Measurements from ENCODE around the gene SPDEF.

The SPDEF gene

DNA sequence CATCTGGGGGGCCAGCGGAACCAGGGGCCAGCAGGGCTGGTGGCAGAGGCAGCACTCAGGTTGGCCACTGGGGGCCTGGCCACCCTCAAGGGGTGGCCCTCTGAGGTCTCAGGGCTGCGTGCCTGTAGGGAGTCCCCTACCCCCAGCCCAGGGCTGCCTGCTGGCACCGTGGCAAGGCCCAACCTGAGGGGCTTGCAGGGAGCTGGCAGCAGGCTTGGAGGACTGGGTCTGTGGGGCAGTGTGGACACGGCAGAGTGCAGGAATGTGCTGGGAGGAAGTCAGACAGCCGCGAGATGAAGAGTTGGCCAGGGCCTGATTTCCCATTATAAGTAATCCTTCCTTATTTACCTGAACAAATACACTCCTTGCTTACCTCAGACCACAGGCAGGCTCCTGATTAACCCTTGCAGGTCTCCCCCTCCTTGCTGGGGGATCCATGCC, at the start of gene SPDEF:
SPDEF (minus strand) TSS at position 299 of the 441 bp plus-strand sequence. CDS start 11,874 bp downstream, outside the sequence.
- no peak for DNase-seq

DNA sequence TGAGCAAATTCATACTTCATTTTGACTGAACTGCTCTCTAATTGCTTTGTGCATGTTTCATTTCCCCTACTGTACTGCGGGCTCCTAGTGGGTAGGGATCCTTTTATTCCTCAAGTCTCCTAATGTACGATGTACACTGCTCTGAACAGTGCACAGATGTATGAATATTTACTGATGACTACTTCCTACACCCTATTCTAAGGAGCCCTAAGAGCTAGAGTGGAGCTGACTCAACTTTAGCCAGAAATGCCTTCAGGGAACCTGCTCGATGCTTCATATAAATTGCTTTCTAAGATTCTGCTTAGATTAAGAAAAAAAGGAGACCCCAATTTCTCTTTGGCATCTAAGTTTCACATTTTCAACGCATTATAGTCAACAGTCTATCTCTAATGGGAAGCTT, 47.6 kb upstream of the SPDEF start:
- no peak for DNase-seq

DNA sequence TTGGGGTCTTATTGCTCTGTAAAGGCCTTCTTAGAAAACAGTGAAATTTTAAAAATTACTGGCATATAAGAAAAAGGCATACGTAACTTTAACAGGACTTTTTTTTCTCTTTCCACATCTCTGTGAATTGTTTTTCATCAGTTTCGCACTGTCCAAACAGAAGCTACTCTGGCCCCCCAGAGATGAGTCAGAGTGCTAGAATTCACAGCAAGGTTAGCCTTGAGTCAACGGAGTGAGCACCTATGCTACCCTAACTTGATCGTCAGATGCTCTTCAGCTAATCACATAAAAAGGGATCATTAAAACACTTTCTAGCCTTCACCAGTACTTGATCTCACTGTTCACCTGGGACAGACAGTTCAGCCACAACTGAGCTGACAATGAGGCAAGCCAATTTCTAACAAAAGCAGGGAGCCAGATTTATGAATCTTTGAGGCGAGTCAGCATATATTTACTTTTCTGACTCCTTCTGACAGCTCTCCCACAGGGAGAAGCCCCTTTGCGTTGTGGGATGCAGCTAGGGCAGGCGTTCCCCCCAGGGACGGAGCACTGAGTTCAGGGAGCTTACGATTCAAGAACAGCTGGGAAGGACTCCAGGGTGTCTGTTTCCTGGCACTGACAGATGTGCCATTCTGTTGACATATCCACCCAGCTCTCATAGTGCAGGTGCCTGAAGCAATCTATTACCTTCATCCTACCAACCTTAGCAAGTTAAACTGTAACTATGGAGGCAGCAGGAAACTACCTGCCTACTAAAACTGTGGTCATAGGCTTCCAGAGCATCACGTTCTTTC, 46.4 kb upstream of the SPDEF start:
- DNase-seq: no peak

DNA sequence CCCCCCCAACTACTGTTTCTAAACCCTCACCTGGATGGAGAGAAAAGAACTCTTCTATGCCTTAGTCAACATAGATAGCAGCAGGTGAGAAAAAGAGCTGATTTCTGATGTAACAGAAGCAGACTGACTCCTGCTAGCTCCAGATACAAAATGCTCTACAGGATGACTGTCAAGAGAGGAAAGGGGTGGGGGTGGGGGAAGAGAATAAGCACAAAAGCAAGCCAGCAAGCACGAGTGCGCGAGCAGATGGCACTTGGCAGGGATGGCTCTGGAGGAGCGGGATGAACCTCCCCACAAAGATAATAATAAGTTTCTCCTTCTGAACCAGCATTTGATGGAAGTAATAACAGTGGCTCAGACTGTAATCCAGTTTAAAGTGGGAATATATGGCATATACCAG, 45.6 kb upstream of the SPDEF start:
- DNase-seq: no peak

DNA sequence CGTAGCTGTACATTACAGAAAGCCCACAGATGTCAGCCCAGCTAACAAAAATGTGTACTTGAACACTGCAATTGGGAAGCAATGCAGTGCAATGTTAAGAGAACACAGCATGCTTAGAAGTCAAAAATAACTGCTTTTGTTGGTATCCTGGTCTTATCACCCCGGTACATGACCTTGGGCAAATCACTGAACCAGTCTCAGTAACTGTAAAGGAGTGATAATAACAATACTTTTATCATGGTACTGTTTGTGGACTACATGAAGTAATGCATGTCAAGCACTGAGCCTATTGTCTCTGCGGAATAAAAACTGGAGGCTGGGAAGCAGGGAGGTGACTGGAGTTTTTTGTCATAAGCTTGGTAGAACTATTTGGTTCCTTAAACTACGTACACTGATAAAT, 44.7 kb upstream of the SPDEF start:
- DNase-seq: no peak

DNA sequence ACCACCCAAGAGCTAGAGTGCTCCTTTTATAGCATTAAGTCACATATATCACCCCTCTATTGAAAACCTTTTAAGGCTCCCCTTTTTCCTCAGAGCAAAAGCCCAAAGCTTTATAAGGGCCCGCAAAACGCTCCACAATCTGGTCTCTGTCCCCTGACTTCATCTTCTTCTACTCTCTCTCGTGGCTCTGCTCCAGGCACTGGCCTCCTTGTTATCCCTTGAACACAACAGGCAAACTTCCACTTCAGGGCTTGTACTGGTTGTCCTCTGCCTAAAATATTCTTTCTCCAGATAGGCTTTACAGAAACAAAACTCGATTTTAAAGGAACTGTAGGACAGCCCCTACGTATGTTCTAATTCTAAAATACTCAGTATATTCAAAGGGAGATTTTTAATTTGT, 44.0 kb upstream of the SPDEF start:
- DNase-seq: no peak

DNA sequence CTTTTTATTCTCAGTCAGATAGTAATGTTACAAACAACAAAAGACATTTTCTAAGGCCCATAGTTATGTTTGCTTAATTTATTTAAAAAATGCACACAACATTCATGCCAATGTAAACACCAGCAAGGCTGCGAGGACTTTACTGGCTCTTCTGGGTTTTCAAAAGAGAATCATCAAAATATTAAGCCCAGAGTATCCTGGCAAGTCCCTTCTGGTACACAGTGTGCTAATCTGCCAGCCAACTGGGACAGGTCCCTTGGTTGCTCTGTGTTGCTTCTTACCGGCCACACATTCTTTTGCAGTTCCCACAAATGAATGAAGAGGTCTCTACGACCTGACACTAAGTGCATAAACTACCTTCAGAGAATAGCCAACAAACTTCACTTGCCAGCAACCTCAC, 42.6 kb upstream of the SPDEF start:
- DNase-seq: no peak

DNA sequence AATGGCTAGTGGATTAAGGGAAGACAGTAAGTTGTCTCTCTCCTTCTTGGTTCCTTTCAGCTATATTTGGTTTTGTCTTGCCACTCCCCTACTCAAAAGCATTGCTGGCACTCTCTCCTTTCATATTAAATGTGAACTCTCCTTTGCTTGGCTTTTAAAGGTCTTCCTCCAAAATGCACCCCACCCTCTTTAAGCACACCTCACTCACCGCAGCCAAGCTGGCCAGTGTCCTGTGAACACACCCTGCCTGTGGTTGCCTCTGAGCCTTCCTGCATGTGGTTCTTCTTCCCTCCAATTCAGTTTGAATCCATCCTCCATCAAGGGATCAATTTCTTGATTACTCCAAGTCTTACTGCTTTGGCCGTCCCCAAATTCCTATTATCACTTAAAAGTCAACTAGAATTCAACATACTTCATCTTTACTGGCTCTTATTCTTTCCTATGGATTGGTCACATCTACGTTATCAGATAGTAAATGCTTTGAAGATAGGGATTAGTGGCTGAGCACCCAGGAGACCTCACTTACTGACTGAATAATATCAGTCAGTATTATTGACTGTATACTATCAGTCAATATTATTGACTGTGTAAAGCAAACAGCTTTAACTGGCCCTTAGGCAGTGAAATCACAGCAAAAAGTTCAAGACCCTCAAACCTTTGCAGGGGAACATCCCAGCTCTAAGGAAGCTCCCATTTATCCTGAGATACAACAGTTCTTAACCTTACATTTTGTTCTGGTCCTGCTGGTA, 41.6 kb upstream of the SPDEF start:
- DNase-seq: no peak

DNA sequence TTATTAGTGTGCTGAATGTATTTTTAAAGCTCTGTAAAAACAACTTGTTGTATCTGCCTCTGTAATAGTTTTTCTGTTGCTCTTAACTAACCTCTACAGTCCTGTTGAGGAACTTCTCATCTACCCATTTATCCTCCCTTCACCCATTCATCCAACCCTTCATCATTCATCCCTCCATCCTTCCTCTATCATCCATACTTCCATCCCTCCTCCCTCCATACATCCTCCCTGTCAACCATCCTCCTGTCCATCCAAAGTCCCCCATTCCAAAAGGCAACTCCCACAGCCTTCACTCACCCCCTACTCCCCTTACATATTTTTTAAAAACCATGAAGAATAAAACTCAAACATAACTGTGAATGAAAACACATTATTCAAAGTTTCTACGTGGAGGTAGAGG, 40.7 kb upstream of the SPDEF start:
- no peak for DNase-seq

DNA sequence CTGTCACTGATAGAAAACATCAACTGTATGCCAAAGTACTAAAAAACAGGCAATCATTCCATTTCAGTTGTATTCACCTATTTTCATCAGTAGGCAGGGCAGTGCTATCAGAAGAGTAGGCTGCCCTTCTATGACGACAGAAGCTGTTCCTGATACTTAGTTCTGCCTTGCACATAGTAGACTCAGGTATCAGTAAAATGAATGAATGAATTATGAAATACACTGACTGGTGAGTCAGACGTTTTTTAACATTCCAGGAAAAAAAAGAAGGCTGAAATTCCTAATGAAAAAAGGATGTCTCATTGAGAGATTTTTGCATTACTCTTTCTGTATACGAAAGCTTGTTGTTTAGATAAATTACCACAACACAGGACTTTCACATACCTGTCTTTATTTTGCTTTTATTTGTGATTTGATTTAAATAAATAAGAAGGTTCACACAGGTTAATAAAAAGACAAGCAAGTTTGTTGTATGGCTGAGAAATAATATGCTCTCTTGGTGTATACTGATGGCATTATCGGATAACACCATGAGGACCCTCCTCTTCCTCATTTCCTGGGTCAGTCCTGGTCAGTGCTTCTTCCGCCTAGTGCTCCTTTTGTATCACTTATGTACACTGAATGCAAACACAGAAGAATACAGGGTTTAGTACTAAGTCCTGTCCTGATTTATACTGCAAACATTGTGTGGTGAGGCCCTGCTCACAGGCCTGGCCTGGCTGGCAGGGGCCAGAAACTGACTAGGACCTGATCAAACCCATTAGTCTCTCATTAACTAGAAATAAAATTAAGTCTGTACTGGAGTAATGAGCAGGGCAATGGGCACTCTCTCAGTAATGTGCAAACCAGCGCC, 39.4 kb upstream of the SPDEF start:
- no peak for DNase-seq

DNA sequence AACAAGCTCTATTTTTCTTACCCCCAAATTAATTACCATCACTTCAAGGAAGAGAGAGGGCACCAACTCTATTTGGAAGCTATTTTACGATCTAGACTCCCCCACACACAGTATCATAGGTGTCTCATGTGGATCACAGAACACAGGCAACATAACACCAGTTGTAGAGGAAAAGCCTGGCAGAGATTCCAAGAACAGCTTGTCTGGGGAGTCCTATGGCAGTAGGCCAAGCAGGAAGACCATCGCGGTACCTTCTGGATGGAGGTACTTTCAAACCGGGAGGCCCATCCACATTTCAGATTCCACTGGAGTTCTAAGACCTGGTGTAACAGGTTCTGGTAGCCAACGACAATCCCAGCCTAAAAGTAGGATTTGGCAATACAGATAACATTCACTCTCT, 37.6 kb upstream of the SPDEF start:
- DNase-seq: no peak

DNA sequence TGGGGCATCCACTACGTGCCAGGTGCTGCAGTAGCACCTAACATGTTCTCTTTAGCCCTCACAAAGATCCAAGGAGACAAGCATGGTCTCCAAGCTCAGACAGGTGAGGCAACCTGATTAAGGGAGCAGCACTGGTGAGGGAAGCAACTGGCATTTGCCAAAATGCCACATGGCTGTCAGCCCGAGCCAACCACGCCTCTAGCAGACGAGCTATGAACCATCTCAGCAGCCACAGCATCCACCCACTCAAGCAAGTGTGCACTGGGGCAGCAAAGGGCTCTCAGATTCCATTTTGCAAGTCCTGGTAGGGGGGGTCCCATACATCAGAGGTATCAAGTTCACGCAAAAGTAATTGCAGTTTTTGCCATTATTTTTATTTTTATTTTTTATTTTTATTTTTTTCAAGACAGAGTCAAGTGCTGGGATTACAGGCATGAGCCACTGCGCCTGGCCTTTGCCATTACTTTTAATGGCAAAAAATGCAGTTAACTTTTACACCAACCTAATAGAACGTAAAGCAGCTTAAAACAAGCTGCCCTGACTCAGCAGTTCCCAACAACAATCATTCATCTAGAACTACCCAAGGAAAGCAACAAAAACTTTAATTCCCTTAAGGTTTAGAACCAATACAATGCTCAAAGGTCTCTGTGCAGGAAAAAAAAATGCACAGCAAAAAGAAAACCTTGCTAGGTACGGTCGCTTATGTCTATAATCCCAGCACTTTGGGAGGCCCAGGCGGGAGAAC, 36.3 kb upstream of the SPDEF start:
- DNase-seq: no peak

DNA sequence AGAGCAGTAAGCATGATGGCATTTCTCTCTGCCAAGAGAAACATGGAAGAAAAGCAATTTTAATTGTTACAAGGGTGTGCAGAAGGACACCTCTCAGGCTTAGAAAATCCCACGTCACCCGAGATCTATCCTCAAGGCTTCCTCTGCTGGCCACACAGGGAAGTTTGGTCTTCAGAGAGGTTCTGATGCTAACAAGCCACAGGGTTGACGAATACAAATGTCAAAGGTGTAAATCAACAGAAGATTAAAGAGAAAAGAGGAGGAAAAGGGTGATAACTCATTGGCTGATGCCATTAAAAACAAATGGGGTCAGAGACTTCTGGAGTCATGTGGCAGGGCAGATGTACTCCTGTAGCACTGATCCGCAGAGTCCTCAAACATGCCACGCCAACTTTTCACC, 33.6 kb upstream of the SPDEF start:
- no peak for DNase-seq

DNA sequence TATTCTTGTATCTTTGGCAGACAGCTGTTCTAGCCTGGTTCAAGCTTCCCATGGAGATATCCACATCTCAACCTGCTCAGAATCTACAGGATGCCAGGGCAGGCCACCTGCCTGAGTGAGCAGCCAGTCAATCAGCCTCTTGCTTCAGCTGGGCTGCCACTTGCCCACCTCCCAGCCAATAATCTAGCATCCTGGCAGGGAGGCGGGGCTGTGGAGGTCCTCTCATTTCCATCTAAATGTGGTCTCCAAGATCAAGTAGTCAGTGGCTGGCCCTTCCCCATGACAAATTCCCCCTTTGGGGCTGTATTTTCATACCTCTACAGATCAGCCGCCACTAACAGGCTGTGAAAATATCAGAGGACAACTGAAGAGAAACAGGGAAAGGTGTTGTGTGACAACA, 33.0 kb upstream of the SPDEF start:
- DNase-seq: no peak

DNA sequence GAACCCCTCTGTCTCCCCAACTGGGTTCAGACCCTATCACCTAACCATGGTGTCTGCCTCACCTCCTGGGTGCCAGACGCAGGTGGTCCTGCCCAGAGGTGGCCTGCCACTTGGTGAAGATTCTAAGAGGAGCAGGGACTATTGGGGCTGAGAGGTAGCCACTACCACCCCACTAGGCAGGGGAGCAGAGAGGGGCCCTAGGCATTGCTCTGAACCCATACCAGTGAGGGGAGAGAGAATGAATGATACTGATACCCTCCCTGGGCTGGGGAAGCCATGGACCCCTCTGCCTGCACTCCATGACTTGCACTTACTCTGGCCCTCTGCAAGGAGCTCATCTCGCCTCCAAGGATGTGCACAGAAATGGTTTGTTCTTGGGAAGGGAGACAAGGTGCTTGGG, 31.7 kb upstream of the SPDEF start:
- DNase-seq: no peak

DNA sequence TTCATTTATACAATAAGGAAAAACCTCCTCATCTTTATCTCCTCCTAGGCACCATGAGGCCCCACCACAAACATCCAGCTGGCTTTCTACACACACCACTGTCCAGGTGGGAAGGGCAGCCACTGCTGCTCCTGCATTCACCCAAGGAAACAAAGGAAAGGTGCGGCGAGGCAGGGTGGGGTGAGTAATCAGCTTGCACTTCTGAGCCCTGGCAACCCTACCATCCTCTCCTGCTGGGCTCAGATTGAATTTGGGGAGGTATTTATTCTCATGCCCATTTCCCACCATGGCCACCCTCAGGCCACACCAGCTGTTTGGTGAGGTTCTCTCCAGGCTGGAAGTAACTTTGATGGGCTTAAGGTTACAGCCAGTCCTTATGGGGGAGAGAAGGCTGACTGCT, 31.2 kb upstream of the SPDEF start:
- DNase-seq: no peak

DNA sequence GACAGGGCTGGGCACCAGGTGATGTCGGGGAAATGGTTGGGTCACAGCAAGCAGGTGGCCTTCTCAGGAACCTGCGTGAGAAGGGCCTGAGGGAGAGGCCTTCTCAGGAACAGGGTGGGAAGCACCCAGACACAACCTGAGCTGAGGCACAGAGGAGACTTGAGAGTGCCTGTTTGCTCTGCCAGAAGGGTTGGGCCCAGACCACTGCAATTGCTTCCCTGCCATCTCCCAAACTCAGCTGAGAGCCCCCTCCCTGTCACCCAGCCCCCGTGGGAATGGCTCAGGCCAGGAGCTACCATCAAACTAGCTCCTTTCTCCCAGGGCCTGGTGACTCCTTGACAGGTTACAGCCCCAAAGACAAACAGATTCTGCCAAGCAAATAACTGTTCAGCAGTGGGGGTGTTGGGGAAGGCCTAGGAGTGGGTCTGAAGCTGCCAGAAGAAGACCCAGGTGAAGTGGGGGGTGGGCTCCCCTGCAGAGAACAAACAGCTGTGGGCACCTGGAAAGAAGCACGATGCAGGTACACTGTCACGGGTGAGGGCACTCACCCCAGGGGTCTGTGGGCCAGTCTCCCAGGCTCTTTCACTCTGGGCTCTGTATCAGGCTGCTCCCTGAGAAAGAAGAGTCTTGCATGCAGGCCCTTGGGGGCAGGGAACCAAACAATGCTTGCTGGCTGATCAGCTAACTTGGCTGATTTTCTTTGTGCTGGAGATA, 30.4 kb upstream of the SPDEF start:
- DNase-seq: no peak

DNA sequence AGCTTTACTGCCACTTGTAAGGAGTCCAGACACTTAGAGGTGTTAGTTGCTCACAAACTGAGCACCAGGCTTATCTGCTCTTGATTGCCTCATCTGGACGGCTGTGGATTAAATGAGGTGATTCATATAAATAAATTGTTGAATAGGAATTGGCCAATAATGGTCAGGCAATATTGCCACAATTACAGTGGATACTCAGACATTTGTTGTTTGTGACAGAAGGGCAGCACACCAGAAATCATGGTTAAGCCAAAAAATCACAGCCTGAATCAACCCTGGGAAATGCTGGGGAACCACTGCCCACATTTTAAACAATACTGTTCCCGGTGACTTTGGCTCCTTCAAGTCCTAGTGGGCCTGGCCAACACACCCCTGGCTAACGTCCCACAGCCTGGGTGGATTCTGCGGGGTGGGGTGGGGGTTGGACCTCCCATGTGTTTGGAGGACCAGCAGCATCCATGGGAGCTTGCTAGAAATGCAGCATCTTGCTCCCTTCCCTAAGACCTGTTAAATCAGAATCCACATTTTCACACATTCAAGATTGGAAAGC, 29.5 kb upstream of the SPDEF start:
- DNase-seq: no peak

DNA sequence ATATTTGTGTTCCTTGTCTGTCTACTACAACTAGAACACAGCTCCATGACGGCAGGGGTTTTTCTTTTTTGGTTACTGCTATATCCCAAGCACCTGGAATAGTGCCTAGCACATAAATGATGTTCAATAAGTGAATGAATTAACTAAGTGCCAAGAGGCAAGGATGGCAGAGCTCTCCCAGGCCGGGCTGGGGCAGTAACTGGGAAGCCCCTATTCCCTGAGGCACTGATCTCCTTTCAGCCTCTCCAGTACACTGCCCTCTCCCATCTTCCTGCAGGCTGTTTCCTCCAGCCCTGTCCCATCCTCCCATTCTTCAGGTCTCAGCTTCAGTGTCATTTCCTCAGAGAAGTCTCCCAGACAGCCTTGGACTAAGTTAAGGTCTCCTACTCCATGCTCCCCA, 29.0 kb upstream of the SPDEF start:
- DNase-seq: no peak

DNA sequence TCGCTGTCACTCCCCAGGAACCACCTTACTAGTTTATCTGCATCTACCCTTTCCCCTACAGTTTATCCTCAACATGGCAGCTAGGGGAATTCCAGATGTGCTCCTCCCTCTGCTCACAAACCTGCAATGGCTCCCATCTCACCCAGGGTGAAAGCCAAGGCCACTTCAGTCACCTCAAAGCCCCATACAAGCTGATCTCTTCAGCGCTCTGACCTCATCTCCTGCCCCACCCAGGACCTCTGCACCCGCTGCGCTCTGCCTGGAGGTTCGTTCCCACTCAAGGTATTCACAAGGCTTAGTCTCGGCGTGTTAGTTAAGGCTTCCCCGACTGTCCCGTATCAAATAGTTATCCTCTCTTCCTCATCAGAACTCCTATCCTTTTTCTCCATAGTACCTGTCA, 28.6 kb upstream of the SPDEF start:
- no peak for DNase-seq

DNA sequence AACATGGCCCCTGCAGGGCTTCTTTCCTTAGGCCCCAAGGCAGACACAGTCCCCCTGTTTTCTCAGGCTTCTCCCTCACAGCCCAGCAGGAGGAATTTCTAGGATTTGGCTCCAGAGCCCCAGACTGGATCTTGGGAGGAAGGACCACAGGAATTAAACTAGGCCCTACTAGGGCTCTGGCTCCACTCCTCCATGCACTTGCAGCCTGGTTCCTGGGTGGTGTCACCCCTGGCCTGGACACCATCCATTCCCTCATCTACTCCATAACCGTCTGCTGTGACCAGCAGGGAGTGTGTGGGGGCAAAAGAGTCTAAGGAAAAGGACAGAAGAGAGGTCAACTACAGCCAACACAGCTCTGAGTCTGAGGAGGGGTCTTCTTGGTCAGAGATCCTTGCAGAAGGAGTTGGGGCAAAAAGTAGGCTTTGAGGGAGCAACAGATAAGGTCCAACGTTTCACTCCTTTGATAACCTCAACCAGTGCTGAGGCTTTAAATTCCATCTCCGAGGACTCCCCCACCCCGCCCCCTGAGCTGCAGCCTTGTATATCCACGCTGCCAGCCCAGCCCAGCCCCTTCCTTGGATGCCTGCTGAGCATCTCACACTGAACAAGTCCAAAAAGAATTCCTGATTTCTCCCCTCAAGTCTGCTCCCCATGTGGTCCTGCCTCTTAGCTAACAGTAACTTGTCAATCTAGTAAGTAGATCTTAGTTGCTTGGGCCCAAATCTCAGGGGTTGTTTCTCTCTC, 27.9 kb upstream of the SPDEF start:
- no peak for DNase-seq
